ENCODE measurements around the gene DOCK9. TPM values are rescaled to one million over a fixed set of nuclear protein-coding genes. Genes with fewer than 3 reads are reported as not detected.

DOCK9 gene
- total RNA-seq, 1 experiment from 2014 or later, result 36.6 TPM

DNA sequence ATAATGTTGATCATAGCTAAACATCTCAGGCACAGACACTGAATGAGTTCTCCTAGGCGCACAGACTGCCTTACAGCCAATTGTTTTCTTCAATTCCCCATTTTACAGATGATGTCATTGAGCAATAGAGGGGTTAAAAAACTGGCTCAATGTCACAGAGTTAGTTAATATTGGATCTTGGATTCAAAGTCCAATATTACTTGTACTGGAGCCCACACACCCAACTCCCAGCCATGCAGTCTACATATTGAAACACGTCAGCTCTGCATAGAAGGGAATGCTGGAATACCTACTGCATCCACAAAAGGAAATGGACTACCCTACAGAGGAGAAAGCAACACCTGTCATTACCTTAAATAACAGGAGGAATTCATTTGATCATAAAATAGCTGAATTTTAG, 149.2 kb downstream of the DOCK9 start (continued):
- TF ChIP-seq, protein P1, sequence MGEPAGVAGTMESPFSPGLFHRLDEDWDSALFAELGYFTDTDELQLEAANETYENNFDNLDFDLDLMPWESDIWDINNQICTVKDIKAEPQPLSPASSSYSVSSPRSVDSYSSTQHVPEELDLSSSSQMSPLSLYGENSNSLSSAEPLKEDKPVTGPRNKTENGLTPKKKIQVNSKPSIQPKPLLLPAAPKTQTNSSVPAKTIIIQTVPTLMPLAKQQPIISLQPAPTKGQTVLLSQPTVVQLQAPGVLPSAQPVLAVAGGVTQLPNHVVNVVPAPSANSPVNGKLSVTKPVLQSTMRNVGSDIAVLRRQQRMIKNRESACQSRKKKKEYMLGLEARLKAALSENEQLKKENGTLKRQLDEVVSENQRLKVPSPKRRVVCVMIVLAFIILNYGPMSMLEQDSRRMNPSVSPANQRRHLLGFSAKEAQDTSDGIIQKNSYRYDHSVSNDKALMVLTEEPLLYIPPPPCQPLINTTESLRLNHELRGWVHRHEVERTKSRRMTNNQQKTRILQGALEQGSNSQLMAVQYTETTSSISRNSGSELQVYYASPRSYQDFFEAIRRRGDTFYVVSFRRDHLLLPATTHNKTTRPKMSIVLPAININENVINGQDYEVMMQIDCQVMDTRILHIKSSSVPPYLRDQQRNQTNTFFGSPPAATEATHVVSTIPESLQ (CRISPR knock-in tag; IDR thresholded peaks at IDR 0.05), result no peak
- TF ChIP-seq, protein P2, sequence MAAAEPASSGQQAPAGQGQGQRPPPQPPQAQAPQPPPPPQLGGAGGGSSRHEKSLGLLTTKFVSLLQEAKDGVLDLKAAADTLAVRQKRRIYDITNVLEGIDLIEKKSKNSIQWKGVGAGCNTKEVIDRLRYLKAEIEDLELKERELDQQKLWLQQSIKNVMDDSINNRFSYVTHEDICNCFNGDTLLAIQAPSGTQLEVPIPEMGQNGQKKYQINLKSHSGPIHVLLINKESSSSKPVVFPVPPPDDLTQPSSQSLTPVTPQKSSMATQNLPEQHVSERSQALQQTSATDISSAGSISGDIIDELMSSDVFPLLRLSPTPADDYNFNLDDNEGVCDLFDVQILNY (CRISPR knock-in tag; IDR thresholded peaks at IDR 0.05), result no peak
- TF ChIP-seq ZNF423 (CRISPR knock-in tag; IDR thresholded peaks at IDR 0.05), result no peak

DNA sequence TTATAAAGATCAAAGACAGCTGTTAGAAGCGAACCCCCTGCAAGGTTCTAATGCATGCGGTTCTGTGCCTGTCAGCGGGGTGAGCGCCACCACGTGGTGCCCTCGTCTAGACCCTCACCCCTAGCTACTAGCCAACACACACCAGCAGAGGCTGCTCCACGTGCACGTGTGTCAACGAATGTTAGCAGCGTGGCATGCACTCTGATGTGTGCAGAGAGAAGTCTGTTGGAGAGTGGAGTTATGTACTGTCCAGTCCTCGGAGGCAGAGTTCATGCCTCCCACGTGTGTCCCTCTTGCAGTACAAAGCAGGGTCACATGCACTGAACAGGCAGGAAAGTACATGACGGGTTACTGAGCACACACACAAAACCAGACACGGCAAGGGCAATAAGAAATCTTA, 150.4 kb downstream of the DOCK9 start:
- Mint-ChIP-seq H3K27ac (no peak overlapping the region), H3K27me3 (ENCODE audit: low read depth) (no peaks in the 10 kb centered on the region), H3K36me3 (peaks cover 3% of the 10 kb centered on the region), H3K9me3 (peaks cover 3% of the 10 kb centered on the region; the same call in 1 of the 2 replicates), H3K4me1 (peaks cover 22% of the 10 kb centered on the region), H3K4me3 (no peak overlapping the region)
- POLR2A ChIA-PET, result no interaction called here
- CTCF ChIA-PET, result interaction anchor here (0.6 to 4.3 kb wide), 19 partner anchors 8 to 343 kb away, joined by 3 to 40 read pairs (median 3); no protein-coding TSS in a partner anchor
- DNase-seq (ENCODE audit: low spot score) (peak; percentile 56), ATAC-seq (peak; percentile 92)
- 0 out of 2 replicates have a peak, but pooled peaks have one; percentile 6 for TF ChIP-seq TEAD1 (CRISPR knock-in tag; IDR thresholded peaks at IDR 0.05)
- TF ChIP-seq, protein P3, sequence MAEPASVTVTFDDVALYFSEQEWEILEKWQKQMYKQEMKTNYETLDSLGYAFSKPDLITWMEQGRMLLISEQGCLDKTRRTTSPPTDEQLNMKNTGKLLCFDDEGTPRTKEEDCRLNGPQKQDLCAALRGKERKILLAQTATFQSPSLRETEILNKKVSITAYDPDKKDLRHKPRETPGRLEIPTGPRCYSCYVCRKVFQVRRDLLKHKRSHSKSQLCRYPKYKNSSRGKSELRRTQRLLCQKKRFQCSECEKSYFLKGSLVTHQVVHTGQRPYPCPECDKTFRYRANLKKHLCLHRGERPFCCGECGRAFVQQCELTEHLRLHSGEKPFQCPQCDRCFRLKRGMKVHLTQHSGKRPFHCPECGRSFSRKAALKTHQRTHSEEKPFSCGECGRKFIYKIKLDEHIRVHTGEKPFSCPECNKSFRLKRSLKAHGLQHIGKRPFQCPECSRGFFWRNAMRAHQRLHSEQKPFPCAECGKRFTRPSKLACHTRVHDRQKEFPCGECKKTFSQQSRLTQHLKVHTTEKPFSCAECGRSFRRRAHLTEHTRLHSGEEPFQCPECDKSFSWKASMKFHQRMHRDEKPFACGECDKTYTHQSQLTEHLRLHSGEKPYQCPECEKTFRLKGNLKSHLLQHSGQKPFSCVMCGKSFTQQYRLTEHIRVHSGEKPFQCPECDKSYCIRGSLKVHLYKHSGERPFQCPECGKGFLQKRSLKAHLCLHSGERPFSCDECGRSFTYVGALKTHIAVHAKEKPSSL (CRISPR knock-in tag; conservative IDR thresholded peaks at IDR 0.05), result no peak
- TF ChIP-seq, protein P4, sequence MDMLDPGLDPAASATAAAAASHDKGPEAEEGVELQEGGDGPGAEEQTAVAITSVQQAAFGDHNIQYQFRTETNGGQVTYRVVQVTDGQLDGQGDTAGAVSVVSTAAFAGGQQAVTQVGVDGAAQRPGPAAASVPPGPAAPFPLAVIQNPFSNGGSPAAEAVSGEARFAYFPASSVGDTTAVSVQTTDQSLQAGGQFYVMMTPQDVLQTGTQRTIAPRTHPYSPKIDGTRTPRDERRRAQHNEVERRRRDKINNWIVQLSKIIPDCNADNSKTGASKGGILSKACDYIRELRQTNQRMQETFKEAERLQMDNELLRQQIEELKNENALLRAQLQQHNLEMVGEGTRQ (CRISPR knock-in tag; IDR thresholded peaks at IDR 0.05), result peak; percentile 73
- TF ChIP-seq, protein P5, sequence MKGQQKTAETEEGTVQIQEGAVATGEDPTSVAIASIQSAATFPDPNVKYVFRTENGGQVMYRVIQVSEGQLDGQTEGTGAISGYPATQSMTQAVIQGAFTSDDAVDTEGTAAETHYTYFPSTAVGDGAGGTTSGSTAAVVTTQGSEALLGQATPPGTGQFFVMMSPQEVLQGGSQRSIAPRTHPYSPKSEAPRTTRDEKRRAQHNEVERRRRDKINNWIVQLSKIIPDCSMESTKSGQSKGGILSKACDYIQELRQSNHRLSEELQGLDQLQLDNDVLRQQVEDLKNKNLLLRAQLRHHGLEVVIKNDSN (CRISPR knock-in tag; IDR thresholded peaks at IDR 0.05), result peak; percentile 49; the same call in 1 of the 2 replicates
- TF ChIP-seq, protein P6, sequence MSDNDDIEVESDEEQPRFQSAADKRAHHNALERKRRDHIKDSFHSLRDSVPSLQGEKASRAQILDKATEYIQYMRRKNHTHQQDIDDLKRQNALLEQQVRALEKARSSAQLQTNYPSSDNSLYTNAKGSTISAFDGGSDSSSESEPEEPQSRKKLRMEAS (CRISPR knock-in tag; IDR thresholded peaks at IDR 0.05), result peak; percentile 69; the same call in 1 of the 2 replicates

DNA sequence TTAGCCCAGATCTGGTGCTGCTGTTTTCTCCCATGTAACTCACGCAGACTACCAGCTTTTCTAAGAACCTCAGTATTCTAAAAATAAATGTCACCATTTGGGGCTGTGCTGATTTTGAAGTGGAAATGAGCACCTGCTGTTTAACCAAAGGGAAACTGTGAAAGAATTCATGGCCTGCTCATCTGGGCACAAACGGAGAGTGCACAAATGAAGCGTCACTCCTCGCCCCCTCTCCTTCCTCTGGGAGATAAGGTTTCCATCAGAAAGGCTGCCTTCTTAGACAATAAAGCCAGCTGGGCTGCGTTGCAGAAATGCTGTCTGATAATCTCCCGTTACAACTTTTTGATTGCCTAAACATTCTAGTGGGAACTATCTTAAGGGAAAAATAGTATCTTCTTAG, 151.7 kb downstream of the DOCK9 start:
- H3K4me1 Mint-ChIP-seq, result peaks cover 35% of the 10 kb centered on the region
- peaks cover 3% of the 10 kb centered on the region for H3K36me3 Mint-ChIP-seq
- no peak overlapping the region for H3K4me3 Mint-ChIP-seq
- DNase-seq (ENCODE audit: low spot score) (no peak), ATAC-seq (no peak)
- H3K27me3 Mint-ChIP-seq (ENCODE audit: low read depth), result no peaks in the 10 kb centered on the region
- CTCF ChIA-PET, result interaction anchor here (1.1 to 4.3 kb wide), 5 partner anchors 14 to 153 kb away, joined by 3 to 40 read pairs (median 4); no protein-coding TSS in a partner anchor
- TF ChIP-seq, protein P7, sequence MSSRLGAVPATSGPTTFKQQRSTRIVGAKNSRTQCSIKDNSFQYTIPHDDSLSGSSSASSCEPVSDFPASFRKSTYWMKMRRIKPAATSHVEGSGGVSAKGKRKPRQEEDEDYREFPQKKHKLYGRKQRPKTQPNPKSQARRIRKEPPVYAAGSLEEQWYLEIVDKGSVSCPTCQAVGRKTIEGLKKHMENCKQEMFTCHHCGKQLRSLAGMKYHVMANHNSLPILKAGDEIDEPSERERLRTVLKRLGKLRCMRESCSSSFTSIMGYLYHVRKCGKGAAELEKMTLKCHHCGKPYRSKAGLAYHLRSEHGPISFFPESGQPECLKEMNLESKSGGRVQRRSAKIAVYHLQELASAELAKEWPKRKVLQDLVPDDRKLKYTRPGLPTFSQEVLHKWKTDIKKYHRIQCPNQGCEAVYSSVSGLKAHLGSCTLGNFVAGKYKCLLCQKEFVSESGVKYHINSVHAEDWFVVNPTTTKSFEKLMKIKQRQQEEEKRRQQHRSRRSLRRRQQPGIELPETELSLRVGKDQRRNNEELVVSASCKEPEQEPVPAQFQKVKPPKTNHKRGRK (CRISPR knock-in tag; IDR thresholded peaks at IDR 0.05; ENCODE audit: borderline replicate concordance), result no peak
- peaks cover 3% of the 10 kb centered on the region; the same call in 1 of the 2 replicates for H3K9me3 Mint-ChIP-seq
- H3K27ac Mint-ChIP-seq, result no peak overlapping the region
- POLR2A ChIA-PET, result no interaction called here

DNA sequence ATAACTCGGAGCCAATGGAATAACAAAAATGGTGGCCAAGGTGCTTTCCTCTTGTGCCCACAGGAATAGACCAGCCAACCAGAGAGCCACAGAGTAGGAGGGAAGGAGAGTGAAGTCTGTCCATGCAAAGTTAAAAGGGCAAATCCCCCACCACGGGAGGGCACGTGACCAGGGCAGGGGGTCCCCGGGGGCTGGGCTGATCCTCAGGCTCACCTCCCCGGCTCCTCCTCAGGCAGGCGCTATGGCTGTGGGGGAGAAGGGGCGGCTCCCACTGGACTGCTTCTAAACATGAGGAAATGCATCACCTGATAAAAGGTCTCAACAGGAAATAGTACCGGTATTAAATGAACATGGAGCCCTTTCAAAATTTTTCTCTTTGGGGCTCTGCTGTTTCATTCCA, 152.2 kb downstream of the DOCK9 start:
- H3K4me1 Mint-ChIP-seq, result peaks cover 40% of the 10 kb centered on the region
- no peak overlapping the region for H3K27ac Mint-ChIP-seq
- no peak overlapping the region for H3K4me3 Mint-ChIP-seq
- TF ChIP-seq CREM (CRISPR knock-in tag; IDR thresholded peaks at IDR 0.05), result no peak
- TF ChIP-seq, protein P4 (CRISPR knock-in tag; IDR thresholded peaks at IDR 0.05), result peak; percentile 86
- TF ChIP-seq, protein P8, sequence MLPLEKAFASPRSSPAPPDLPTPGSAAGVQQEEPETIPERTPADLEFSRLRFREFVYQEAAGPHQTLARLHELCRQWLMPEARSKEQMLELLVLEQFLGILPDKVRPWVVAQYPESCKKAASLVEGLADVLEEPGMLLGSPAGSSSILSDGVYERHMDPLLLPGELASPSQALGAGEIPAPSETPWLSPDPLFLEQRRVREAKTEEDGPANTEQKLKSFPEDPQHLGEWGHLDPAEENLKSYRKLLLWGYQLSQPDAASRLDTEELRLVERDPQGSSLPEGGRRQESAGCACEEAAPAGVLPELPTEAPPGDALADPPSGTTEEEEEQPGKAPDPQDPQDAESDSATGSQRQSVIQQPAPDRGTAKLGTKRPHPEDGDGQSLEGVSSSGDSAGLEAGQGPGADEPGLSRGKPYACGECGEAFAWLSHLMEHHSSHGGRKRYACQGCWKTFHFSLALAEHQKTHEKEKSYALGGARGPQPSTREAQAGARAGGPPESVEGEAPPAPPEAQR (CRISPR knock-in tag; IDR thresholded peaks at IDR 0.05), result no peak
- no peak for TF ChIP-seq IRF2 (CRISPR knock-in tag; IDR thresholded peaks at IDR 0.05; ENCODE audit: borderline replicate concordance, low read depth)
- TF ChIP-seq, protein P5 (CRISPR knock-in tag; IDR thresholded peaks at IDR 0.05), result peak; percentile 74
- ChIA-PET POLR2A (no interaction called here), CTCF (interaction anchor here (4.3 kb wide), 1 partner anchor 14 kb away, joined by 40 read pairs; no protein-coding TSS in a partner anchor)
- peak; percentile 28 for DNase-seq (ENCODE audit: low spot score)
- H3K27me3 Mint-ChIP-seq (ENCODE audit: low read depth), result no peaks in the 10 kb centered on the region
- peaks cover 3% of the 10 kb centered on the region; the same call in 1 of the 2 replicates for H3K9me3 Mint-ChIP-seq
- ATAC-seq, result peak; percentile 60
- peaks cover 3% of the 10 kb centered on the region for H3K36me3 Mint-ChIP-seq

Data from WTC11 (cell line).